NAMALWA (cell line): Measurements from ENCODE around the gene UTP25.

Experiments
- DNase-seq: peaks from one replicate; pipeline ENCODE4 v3.0.0-alpha.2; 2015; ENCODE audit warnings: low spot score

The UTP25 gene

DNA sequence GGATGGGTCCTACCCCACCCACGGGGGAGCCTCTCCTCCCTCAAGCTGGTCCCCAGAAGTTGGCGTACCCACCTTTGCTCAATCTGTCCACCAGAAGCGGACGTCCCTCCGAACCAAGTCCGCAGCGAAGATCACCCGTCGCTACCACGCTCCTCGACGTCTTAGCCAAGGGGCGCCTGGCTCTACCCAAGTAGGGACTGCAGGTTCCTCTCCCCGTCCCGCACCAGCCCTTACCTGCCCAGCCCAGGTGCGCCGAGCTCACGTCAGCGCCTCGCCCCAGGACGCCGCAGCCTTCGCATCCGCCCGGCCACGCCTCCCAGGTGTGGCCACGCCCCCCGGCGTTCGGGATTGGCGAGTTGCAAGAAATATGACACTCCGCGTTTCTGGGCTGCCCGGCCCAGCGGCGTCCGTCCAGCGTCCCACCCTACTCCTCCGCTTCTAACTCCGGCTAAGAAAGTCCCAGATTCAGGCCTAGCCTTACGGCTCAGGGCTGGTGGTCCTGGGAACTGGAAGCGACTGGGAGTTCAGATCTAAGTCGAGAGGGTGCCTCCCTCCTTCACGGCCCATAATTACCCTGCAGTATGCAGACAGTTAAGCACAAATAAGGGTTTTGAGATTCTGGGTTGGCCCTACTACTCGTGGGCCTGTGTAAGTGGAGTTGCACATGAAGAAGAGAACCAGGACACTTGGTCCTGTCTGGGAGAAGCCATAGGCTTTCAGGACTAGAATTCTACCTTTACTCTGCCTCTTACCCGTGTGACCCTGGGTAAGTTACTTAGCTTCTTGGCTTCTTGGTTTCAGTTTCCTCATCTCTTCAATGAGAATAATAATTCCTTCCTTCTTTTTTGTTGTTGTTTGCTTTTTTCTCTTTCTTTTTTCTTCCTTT is 21.7 kb upstream of the UTP25 start, which contains the start of gene IRF6:
Gene IRF6, minus strand, starts transcription at position 268 of the 886 bp plus-strand sequence. CDS start 4,729 bp downstream, outside the sequence.
- no peak for DNase-seq

- DNase-seq = no peak
Observed at GRCh38 chr1:209807509-209807908, 20.3 kb upstream of the UTP25 start.

DNA sequence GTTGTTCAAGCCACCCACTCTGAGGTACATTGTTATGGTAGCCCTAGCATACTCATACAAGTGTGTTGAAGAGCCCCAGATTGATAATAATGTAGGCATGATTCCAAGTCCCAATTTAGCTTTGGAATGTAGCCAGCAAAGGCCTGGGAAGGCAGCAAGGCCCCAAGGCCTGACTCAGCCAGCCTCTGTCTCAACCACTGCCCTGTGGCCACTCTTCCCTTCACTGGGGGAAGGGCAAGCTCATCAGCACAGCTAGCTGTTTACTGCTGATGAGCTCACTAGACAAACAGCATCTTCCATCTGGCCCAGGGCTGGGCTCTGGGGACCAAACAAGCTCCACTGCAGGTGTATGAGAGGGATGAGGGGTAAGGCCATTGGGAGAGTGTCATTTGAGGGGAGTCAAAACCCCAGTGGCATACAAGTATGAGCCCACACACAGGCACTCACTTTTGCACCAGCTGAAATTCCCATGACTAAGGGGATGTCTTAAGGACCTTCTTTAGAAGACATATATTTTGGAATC is 19.7 kb upstream of the UTP25 start:
- DNase-seq = no peak

DNA sequence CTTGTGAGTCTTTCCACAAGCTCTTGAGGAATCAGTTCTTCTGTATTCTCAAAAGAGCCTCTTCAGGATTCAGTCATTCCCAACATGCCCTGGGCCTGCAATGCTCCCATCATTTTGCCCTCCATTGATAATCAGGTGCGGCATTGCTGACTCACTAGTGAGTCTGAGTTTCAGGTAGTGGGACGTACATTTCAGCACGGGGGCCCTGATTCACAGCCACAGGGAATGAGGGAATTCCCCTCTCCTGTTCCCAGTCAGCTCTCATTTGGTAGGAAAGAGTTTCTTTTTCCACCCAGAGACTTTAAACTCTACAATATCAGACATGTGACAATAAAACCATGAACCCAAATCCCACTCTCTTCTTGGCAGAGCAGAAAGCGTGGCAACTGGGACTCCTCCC is 18.2 kb upstream of the UTP25 start:
- DNase-seq = no peak

GRCh38 chr1:209810783-209811182 is 17.0 kb upstream of the UTP25 start:
- no peak for DNase-seq

- DNase-seq = no peak
Observed at GRCh38 chr1:209813902-209814301, 13.9 kb upstream of the UTP25 start.

GRCh38 chr1:209815490-209815889 is 12.3 kb upstream of the UTP25 start:
- no peak for DNase-seq

DNA sequence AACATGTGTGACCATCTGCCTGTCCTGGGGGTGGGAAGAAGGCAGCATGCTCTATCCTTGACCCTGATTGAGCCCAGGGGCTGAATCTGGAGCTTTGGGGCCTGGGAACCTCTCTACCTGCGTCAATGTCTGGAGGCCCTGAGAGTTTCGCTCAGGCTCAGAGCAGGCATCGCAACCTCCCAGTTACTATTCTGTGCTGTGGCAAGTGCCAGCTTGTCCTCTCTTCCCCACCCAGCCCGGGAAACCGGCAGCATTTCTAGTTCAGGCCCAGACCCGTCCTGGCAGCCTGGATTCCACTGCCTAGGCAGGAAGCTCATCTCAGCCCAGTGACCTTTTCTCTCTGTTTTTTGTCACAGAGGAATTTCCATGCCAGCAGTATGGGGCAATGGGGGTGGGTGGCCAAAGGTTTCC is 11.8 kb upstream of the UTP25 start:
- no peak for DNase-seq

DNA sequence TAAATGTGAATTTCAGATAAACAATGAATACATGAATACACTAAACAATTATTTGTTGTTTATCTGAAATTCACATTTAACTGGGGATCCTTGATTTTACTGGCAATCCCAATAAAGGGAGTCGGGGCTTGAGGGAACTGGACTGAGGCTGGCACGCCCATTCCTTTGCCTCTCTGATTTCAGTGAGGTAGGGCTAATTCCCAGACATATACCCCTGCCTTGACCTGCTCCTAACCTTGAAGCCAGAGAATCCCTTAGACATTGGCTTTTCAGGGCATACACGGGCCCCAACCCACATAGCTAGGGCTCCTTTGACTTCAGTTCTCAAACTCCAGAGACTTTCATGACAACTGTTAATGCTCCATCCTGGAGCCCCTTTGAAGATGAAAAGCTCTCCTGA is 10.8 kb upstream of the UTP25 start:
- no peak for DNase-seq

DNA sequence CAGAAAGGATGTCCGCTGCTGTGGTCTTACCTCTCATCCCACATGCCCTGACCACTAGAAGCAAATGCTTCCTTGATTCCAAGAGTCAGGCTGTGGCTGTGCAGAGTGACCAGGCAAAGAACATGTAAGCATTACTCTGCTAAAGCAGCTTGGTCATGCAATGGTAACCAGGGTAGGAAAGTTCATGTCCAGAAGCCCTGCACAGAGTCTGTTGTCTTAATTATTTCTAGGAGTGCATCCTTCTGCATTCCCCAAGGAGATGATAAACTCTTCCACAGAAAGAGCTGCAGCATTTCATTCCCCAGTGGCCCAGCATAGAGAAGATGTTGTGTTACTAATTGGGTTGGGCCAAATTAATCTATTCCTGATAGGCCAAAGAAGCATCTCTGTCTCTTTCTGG is 10.1 kb upstream of the UTP25 start:
- DNase-seq = no peak

DNA sequence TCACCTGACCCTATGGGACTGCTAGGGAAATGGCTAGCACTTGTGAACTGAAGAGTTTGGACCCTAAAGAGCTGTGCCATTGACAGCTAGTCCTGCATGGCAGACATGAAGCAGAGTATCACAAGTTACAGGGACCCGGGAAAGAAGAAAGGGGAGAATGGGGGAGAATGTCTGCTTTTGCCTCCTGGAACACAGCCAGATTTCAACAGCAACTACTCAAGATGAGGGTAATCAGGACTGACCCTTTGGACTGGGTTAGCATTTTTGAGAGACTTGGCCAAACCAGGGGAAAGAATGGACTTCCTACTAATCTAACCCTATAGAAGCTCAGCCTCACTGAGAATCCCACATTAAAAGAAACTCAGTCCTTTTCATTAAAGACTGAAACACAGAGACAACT is 8.7 kb upstream of the UTP25 start:
- DNase-seq = no peak

DNA sequence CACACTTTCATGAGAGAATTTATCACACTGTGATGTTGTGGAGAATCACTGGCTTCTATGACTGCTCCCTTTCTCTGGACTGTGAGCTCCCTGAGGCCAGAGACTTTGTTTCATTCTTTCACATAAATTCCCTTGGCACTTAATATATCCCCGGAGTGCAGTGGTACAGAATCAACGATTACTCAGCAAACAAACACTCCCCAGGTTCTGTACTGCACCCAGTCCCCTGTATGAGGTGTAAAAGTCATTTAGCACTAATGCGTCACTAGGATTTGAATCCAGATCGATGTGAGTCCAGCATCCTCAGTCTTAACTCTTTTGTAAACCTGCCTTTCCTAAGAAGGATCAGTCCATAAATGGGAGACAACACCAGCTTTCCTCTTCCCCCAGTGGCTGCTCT is 6.8 kb upstream of the UTP25 start:
- DNase-seq = no peak

GRCh38 chr1:209822706-209823105 is 5.1 kb upstream of the UTP25 start:
- DNase-seq = no peak

DNA sequence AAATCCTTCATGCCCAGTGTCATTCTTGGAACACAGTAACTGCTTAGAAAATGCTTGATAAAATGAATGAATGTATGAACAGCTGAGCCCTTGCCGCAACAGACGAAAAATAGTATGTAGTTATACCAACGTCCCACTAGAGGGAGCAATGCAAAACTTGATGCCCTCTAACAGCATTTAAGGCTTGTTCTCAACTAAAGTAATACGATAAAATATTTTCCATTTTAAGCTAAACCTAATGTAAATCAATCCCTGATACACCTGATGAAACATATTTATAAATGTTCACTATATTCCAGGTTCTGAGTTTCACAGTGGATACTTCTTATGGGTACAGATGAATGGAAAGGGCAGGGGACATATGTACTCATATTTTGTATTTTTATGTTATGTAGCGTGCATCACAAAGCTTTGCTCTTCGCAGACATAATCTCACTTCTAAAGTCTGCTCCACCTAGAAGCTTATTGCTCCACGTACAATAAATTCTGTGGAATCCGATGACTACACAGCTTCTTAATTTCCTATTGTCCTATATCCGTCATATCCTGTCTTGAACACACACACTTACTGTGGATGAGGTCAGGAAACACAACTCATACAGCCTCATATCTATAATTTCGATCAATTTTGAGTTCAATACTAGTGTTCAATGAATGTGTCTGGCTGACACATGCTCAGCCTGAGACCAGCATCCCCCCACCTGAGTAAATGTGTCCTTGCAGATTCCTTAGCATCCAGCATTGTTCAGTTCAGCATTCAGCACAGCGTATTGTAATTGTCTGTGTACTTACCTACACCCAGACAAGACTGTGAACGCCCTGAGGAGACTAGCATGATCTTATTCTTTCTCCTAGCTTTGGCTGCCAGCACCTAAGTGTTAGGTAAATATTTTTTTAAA is 4.4 kb upstream of the UTP25 start:
- DNase-seq = peak; percentile 79

- DNase-seq = no peak
Observed at GRCh38 chr1:209825591-209826434, 2.0 kb upstream of the UTP25 start.

GRCh38 chr1:209829716-209830115 is 1.9 kb downstream of the UTP25 start:
- DNase-seq = no peak

- DNase-seq = no peak
Observed at GRCh38 chr1:209830722-209831121, 3.0 kb downstream of the UTP25 start.

DNA sequence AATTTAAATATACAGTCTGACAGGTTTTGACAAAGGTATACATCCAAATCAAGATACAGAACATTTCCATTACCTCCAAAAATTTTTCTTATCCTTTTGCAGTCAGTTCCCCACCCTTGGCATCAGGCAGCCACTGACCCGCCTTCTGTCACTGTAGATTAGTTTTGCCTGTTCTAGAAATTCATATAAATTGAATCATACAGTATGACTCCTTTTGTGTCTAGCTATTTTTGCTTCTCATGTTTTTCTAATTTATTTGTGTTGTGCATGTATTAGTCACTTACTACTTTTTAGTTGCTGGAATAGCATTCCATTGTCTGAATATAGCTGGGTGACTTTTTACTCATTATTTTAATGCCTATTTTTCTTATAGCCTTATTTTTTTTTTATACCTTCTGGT is 3.8 kb downstream of the UTP25 start:
- DNase-seq = no peak

GRCh38 chr1:209835782-209836298 is 8.1 kb downstream of the UTP25 start:
- DNase-seq = no peak

DNA sequence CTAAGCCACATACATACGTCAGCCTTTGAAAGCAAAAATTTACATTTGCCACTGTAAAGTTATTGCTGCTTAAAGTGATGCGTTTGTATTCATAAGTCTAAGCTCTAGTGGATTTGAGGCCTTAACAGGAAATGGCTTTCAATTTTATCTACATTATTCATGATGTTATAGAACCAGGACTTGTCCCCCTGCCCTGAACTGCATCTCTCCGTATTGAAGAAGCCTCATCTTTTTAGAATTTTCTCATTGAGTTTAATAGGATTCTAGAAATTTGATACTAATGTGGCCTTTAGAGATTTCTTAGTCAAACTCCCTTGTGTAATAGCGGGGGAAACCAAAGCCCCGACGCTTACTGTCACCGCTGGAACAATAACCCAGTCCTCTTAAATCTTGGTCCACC is 9.9 kb downstream of the UTP25 start:
- DNase-seq = no peak

GRCh38 chr1:209838537-209838936 is 10.8 kb downstream of the UTP25 start:
- no peak for DNase-seq
